GM18499 (cell line): Measurements from ENCODE around the gene MEIKIN.
A peak's percentile ranks its signal among the peaks of the same experiment; 100 is the strongest.
"Not testable (repeated sequence)": the region's sequence is repeated elsewhere in the genome, so short reads cannot be mapped to it uniquely, and the experiment has no call there.

Source experiments
- ATAC-seq: cut with Tn5 transposase; IDR thresholded peaks from one replicate; pipeline ENCODE4 v1.9.1; 2021; ENCODE audit warnings: moderate number of reproducible peaks; ENCODE audit not compliant: insufficient read depth, unreplicated experiment

MEIKIN gene

GRCh38 chr5:131914472-131914871, 31.0 kb downstream of the MEIKIN start:
- no peak for ATAC-seq

- ATAC-seq = no peak
Observed at GRCh38 chr5:131913603-131914002, 31.9 kb downstream of the MEIKIN start.

GRCh38 chr5:131906668-131907067, 38.8 kb downstream of the MEIKIN start:
- no peak for ATAC-seq

- ATAC-seq = not testable (repeated sequence)
Observed at GRCh38 chr5:131902266-131902665, 43.2 kb downstream of the MEIKIN start.

- ATAC-seq = no peak
Observed at GRCh38 chr5:131899686-131900085, 45.8 kb downstream of the MEIKIN start.

- ATAC-seq = no peak
Observed at GRCh38 chr5:131883984-131884383, 61.5 kb downstream of the MEIKIN start.

- ATAC-seq = no peak
Observed at GRCh38 chr5:131879705-131880104, 65.8 kb downstream of the MEIKIN start.

GRCh38 chr5:131877873-131878272, 67.6 kb downstream of the MEIKIN start:
- no peak for ATAC-seq

- ATAC-seq = not testable (repeated sequence)
Observed at GRCh38 chr5:131871251-131871650, 74.2 kb downstream of the MEIKIN start.

GRCh38 chr5:131867524-131867923, 77.9 kb downstream of the MEIKIN start:
- ATAC-seq = no peak

GRCh38 chr5:131863700-131864099, 81.8 kb downstream of the MEIKIN start:
- ATAC-seq = no peak

GRCh38 chr5:131857388-131857787, 88.1 kb downstream of the MEIKIN start:
- no peak for ATAC-seq

- ATAC-seq = no peak
Observed at GRCh38 chr5:131855452-131855851, 90.0 kb downstream of the MEIKIN start.

- ATAC-seq = peak; percentile 83
Observed at GRCh38 chr5:131854134-131854533, 91.3 kb downstream of the MEIKIN start.

- no peak for ATAC-seq
Observed at GRCh38 chr5:131848662-131849061, 96.8 kb downstream of the MEIKIN start.

- no peak for ATAC-seq
Observed at GRCh38 chr5:131846536-131846935, 98.9 kb downstream of the MEIKIN start.

GRCh38 chr5:131845828-131846227, 99.6 kb downstream of the MEIKIN start:
- no peak for ATAC-seq

GRCh38 chr5:131842971-131843370, 102.5 kb downstream of the MEIKIN start:
- not testable (repeated sequence) for ATAC-seq

- not testable (repeated sequence) for ATAC-seq
Observed at GRCh38 chr5:131832702-131833101, 112.8 kb downstream of the MEIKIN start.

- ATAC-seq = peak; percentile 52
Observed at GRCh38 chr5:131825404-131826013, 120.0 kb downstream of the MEIKIN start.

GRCh38 chr5:131824631-131825030, 120.8 kb downstream of the MEIKIN start:
- ATAC-seq = no peak

GRCh38 chr5:131821221-131821620, 124.2 kb downstream of the MEIKIN start:
- no peak for ATAC-seq
